SK-N-SH treated with all-trans-retinoic acid at 6 μM for 48 hours (cell line): ENCODE measurements around the gene TCERG1L.

ENCODE experiments used
- ISL1 ChIP-seq: fragments of 250-450 bp; sonication (Bioruptor Pico); IDR thresholded peaks from 2 replicates; pipeline ENCODE4 v2.1.2; 2022; ENCODE audit warnings: mild to moderate bottlenecking, moderate library complexity
- ZFP3 ChIP-seq: fragments of 250-450 bp; sonication (Bioruptor Pico); IDR thresholded peaks from 2 replicates; pipeline ENCODE4 v1.5.0; 2020; ENCODE audit warnings: mild to moderate bottlenecking, moderate library complexity

DNA sequence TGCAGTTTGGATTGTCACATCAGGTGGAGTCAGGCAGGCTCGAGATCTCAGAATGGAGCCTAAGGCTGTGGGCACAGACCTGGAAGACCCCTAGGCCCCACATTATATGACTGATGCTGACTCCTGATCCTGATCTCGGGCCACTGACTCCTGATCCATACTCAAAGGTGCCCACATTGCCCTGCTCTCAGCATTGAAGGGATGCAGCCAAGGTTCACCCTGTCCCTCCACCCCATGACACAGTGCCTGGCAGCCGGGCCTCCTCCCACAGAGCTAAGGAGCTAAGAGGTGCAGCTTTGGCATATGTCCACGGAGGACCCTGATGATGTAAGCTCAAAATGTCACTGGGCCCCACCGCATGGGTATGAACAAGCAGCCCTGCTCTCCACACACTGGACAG is 36.6 kb downstream of the TCERG1L start:
- TF ChIP-seq ZFP3 (CRISPR knock-in tag): no peak
- no peak for TF ChIP-seq ISL1 (CRISPR knock-in tag)
